Measurements from ENCODE around the gene AS3MT.
A peak's percentile ranks its signal among the peaks of the same experiment; 100 is the strongest.

AS3MT gene

DNA sequence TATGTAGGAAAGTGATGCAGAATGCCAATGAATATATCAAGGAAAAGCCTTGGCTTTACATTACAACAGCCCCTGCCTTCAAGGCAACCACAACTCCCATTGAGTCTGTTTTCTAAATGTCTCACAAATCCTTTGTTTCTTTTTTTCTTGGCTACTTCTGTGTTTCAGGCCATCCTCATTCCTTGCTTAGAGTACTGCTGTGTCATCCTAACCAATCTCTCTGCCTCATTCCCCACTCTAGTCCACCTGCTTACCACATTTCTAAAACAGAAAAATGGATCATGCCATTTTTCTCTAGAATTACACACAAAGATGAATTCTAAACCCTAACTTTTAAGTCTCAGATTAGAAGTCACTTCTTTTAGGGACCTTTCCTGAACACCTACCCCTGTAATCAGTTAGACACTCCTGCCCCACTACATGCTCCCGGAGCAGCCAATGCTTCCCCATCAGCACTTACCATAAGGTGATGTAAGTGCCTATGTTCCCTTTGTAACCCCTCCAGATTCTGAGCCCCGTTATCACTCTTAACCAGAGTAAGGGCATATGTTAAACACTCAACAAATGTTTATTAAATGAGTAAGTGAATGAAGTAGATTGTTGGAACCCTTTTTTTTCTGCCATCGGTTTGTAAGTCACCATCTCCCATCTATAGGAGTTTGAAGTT is 12.4 kb upstream of the AS3MT start:
- no peak for DNase-seq (ENCODE audit: low read depth)

DNA sequence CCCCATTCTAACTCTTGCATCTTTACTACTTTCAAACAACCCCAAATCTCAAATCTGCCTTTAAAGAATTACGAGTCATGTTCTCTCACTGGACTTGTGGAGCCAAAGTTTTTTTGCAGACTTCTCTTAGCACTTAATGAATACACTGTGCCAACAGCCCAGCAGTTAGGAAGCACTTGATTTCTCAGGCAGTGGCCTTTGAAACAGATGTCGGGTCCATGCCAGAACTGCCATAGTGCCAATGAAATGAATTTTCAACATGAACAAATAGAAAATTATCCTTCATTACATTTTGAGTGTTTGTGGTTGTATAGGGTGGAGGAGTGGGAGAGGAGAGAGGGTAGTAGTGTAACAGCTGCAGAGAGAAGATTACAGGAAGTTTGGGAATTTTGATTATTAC is 9.4 kb upstream of the AS3MT start:
- no peak for DNase-seq (ENCODE audit: low read depth)

DNA sequence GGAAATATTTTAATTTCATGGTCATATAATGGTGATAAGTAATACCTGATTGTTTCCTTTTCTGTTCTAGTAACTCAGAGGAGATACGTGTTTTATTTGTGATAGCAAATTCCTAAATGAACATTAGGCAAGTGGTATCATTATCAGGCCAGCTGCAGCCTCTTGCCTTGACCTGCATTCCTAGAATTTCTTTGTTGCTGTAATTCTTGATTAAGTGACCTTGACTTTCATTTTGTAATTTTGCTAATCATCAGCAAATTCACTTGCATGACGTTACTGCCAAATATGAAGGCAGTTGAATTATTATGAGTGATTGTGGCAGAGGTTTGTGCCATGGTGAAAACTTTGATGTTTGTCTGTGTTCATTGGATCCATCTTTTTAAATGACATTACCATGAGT is 5.6 kb upstream of the AS3MT start:
- DNase-seq (ENCODE audit: low read depth) = no peak

DNA sequence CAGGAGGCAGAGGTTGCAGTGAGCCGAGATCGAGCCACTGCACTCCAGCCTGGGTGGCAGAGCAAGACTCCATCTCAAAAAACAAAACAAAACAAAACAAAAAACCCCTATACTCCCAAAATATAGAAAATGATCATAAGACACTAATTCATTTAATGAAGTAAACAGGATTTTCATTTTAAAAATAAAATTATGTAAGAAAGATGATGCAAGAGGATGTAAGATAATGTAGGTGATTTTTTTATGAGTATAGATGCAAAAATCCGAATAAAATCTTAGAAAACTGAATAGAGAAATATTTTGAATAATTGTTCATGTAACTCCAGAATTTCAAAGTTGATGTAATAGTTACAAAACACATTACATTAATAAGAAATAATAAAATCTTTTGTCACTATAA is 3.6 kb upstream of the AS3MT start:
- no peak for DNase-seq (ENCODE audit: low read depth)

DNA sequence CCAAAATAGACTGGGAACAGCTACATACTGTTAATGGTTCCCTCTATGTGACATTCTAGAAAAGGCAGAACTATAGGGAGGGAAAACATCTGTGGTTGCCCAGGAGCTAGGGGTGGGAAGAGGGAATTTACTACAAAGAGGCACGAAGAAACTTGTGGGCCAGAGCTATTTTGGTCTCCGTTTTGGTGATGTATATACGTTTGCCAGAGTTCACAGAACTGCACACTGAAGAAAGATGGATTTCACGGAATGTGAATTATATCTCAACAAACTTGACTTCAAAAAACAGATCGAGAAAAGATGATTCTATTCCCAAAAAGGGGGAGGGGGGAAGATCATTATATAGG is 386 bp upstream of the AS3MT start:
- DNase-seq (ENCODE audit: low read depth) = no peak

DNA sequence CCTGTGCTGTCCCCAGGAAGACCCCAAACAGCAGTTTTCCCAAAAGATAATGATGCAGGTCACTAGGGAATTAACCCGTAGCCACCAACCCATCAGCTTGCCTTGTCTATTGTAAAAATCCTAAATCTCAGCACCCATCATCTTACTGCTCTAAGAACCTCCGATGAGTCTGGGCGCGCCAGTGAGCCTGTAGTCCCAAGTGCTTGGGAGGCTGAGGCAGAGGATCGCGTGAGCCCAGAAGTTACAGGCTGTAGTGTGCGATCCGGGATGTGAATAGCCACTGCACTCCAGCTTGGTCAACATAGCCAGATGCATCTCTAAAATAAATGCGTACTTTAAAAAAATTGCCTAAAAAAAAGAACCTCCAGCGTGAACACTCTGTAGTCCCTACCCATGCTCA is 951 bp downstream of the AS3MT start:
- no peak for DNase-seq (ENCODE audit: low read depth)

DNA sequence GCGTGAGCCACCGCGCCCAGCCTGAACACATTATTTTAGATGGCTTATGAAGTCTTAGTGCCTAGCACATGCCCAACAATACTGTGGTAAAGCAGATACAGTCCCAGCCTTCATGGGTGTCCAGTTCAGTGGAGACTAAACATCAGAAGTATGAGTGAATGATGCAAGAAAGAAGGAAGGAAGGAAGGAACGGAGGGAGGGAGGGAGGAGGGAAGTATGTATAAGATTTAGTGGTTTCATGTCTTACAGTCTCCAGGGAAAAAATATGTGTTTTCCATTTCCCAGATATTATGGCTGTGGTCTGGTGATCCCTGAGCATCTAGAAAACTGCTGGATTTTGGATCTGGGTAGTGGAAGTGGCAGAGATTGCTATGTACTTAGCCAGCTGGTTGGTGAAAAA is 2.9 kb downstream of the AS3MT start:
- no peak for DNase-seq (ENCODE audit: low read depth)

DNA sequence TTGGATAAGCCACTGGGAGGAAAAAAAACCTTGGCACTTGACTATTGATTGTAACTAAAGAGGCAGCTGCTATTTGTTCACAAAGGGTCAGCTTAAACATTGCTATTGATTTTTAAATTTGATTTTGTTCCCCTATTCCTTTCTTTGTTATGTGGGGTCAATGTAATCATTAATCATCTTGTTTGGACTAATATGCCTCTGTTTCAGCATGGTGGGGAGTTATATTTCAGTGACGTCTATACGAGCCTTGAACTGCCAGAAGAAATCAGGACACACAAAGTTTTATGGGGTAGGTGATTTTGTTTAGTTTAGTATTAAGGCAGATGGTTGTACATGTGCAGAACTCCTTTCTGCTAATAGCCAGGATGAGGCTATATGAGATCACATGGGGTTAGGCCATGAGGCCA is 7.5 kb downstream of the AS3MT start:
- DNase-seq (ENCODE audit: low read depth) = no peak

DNA sequence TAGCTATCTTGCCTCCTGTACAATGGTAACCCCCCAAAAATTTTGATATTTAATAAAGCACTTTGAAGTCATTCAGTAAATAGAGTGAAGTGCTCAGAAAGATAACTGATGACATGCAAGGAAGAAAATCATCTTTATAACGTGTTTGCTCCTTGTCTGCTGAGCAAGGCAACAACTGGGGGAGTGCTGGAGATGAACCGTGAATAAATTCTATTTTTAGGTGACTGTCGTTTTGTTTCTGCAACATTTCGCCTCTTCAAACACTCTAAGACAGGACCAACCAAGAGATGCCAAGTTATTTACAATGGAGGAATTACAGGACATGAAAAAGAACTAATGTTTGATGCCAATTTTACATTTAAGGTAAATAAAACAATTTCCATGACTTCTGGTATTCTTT is 9.4 kb downstream of the AS3MT start:
- DNase-seq (ENCODE audit: low read depth) = no peak

DNA sequence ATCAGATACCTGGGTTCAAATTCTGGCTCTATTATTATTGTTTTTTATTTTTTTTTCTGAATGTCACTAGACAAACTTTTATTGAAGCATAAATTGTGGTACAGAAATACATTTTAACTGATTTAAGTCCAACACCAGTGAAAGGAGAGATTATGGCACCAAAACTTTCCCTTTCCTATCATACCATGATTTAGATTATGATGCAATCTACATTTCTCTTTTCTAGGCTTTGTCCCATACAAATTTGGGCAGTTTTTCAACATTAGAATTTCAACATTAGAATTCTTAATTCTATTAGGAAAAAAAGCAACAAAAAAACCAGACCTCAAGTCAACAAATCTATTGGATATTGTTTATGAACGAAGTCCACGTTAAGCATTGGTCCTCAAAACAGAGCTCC is 11.0 kb downstream of the AS3MT start:
- DNase-seq (ENCODE audit: low read depth) = no peak

DNA sequence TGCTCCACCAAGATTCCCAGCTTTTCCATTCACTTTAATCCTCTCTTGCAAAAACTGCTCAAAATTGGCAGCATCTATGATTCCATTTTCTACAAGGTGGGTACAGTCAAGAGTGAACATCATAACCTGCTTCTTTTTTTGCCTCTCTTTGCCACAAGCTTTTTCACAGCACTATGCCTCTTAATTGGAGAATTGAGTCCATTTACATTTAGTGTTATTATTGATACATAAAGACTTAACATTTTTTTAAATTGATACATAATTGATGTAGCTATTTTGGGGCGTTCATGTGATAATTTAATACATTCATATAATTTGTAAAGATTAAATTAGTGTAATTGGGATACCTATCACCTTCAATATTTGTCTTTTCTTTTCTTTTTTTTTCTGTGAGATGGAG is 18.8 kb downstream of the AS3MT start:
- no peak for DNase-seq (ENCODE audit: low read depth)

DNA sequence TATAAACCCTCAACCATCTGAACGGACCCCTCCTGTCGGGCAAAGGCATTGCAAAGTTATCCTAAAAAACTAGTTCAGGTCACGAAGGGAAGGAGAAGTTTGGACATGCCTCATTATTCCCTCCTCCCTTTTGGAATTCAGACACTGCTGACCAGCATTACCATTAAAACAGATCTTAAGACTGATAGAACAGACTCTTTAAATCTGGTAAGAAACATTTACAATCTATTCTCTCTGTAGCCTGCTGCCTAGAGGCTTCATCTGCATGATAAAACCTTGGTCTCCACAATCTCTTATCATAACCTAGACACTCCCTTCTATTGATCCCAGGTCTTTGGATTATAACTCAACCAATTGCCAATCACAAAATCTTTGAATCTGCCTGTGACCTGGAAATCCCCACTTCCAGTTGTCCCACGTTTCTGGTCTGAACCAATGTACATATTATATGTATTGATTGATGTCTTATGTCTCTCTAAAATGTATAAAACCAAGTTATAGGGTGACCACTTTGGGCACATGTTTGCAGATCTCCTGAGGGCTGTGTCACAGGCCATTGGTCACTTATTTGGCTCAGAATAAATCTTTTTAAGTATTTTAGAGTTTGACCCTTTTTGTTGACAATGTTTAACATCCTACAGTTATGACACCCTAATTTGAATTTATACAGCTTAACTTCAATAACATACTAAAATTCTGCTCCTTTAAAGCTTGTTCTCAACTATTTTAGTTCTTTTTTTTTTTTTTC is 25.4 kb downstream of the AS3MT start:
- no peak for DNase-seq (ENCODE audit: low read depth)

DNA sequence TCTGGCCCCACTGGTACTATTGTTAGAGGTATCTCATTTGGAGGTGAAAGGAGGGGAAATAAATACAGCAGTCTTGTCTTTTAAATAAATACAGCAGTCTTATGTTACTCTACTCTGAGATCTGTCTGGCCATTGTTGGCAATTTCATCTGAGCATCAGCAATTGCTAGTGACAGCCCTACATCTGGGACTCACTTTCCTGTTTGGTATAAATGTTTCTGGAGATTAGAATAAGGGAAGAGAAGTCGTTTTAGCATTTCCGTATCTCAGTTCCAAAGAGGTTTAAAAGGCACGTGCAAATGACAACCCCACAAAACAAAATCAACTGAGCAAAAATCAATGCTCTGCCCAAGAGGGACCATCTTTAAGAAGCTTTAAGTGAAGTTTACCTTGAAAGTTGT is 30.7 kb downstream of the AS3MT start:
- no peak for DNase-seq (ENCODE audit: low read depth)

DNA sequence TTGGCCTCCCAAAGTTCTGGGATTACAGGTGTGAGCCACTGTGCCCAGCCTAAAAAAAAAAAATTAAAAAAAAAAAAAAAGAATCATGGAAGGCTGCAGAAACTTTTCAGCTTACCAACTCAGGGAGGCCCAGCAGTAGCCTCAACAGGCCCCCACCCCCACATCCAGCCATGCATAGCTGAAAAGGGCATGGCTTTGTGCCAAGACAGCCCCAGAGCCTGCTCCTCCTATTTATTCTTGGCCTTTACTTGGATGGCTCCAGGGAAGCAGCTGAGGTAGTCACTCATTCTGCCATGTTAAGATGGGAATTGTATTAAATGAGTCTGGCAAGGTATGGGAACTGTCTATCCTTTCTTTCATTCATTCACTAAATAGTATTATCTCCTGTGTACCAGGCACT is 35.1 kb downstream of the AS3MT start:
- no peak for DNase-seq (ENCODE audit: low read depth)

DNA sequence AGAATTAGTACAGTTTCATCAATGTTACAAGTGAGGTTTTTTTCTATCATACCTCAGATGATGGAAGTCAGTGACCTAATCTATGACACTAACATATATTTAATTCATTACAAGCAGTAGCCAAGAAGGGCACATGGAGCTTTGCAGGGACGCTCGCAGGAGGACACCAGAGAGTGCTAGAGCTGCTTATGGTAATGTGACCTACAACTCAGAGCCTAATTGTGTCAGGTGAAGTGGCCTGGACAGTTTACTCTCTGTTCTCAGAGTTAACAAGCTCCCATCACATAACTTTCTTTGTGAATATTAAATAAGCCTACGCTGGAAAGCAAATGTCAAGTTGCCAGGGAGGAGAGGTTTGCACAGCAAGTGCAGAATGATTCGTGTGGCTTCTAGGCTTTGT is 37.2 kb downstream of the AS3MT start:
- DNase-seq (ENCODE audit: low read depth) = no peak

DNA sequence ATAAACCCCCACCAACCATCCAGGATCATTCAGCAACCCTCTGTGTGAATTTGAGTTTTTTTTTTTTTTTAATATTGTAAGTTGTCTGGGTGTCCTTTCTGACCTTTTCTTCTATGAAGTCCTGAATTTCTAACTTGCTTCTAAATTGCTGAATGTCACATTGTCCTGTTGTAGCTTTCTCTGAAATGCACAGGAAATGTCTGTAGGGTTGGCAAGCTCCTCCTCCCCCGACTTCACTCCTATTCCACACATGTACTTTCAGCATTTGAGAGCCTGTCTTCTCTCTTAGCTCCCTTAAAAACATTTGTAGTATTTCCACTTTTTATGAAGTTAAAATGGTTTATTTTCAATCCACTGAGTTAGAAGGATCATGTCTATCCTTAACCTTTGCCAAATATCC is 45.5 kb downstream of the AS3MT start:
- DNase-seq (ENCODE audit: low read depth) = no peak

DNA sequence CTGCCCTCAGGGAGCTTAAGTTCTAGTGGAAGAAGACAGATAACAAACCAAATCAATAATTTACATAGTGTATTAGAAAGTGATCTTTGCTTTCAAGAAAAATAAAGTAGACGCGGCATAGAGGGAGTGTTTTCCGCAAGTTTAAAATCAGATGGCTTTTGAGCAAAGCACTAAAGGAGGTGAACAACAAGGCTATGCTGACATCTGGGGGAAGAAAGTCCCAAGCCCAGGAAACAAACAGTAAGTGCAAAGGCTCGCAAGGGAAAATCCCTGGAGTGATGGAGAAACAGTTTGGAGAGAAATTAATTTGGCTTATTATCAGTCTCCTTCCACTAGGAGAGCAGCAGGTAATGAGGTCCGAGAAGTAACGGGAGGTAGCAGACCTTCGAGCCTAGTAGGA is 46.9 kb downstream of the AS3MT start:
- no peak for DNase-seq (ENCODE audit: low read depth)

DNA sequence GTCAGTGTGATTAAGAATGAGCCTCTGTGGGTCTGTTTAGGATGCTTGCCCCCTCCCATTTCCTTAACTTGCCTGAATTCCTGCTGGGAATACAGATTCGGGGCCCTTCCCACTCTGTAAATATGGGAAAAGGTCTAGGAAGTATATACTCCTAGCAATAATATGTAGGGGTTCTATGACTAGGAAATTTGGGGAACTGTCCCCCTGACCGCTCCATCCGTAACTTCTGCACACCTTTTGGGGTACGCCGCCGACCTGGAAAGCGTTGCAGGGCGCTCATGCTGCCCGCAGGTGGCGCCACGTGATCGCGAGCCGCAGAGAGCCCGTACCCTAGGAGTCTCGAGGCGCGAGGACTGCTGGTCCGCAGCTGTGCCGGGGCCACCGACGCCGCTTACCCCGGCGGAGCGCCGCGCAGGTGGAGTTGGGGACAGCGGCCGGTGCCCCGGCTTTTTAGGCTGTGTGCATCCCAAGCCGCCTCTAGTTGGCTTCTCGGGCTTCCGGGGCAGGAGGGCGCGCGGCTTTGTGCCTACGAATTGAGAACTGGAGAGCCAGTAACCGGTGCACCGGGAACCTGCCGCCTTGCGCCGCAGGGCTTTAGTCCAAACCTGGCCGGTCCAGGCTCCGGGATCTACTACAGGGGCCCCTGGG is 48.2 kb downstream of the AS3MT start:
- peak; percentile 74 for DNase-seq (ENCODE audit: low read depth)

DNA sequence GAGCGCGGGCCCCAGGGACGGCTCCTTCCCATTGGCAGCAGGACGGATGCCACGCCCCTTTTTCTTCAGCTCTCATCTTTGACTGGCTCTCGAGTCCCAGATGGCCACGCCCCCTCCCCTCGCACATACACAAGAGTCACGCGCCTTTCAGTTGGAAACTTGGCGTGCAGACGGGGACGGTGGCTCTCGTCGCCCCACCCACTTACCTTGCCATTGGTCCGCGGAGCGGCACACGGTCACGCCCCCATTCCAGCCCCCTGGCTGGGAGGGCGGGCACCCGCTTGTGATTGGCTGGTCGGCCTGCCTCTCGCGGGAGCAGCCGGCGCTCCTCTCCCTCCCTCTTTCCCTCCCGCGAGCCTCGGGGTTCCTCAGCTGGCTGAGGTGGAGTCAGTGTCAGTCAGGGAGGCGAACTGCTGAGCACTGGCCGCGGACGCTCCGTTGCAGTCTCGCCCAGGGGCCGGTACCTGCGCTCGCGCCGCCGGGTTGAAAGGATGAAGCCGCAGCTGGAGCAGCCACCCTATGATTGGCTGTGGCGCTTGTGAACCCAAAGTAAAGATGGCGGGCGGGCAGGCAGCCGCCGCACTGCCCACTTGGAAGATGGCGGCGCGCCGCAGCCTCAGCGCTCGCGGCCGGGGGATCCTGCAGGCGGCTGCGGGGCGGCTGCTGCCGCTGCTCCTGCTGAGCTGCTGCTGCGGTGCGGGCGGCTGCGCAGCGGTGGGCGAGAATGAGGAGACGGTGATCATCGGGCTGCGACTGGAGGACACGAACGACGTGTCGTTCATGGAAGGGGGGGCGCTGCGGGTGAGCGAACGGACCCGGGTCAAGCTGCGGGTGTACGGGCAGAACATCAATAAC is 48.9 kb downstream of the AS3MT start, which contains the start of gene CNNM2:
CNNM2 (plus strand) TSS at position 333 of the 855 bp plus-strand sequence; CDS start at position 520, 187 bp downstream.
- DNase-seq (ENCODE audit: low read depth) = peak; percentile 99

DNA sequence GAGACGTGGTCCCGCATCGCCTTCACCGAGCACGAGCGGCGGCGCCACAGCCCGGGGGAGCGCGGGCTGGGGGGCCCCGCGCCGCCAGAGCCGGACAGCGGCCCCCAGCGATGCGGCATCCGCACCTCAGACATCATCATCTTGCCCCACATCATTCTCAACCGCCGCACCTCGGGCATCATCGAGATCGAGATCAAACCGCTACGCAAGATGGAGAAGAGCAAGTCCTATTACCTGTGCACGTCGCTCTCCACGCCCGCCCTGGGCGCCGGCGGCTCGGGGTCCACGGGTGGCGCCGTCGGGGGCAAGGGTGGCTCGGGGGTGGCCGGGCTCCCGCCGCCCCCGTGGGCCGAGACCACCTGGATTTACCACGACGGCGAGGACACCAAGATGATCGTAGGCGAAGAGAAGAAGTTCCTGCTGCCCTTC is 49.6 kb downstream of the AS3MT start:
- peak; percentile 23 for DNase-seq (ENCODE audit: low read depth)

DNA sequence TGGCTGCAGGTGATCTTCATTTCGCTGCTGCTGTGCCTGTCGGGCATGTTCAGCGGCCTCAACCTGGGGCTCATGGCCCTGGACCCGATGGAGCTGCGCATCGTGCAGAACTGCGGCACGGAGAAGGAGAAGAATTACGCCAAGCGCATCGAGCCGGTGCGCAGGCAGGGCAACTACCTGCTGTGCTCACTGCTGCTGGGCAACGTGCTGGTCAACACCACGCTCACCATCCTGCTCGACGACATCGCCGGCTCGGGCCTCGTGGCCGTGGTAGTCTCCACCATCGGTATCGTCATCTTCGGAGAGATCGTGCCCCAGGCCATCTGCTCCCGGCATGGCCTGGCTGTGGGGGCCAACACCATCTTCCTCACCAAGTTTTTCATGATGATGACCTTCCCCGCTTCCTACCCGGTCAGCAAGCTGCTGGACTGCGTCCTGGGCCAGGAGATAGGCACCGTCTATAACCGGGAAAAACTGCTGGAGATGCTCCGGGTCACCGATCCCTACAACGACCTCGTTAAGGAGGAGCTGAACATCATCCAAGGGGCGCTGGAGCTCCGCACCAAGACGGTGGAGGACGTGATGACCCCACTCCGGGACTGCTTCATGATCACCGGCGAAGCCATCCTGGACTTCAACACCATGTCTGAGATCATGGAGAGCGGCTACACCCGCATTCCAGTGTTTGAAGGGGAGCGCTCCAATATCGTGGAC is 50.1 kb downstream of the AS3MT start:
- no peak for DNase-seq (ENCODE audit: low read depth)
